ENCODE measurements around the gene PDE7B.

DNA sequence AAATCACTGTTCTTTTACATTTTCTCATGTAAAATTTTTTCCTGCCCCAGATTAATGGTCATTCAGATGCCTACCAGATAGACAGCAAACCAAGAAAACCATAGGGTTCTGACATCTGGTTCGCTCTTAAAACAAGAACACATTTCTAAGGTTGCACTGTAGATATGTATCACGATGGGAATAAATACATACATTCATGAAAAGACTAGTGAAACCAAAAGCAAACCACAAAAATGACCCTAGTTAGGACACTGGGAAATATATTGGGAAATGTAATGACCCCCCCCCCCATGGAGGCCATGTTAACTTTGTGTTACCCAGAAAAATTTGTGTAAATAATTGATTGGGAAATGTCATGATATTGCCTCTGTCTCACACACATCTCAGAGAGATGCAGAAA, 361.1 kb downstream of the PDE7B start:
- TF ChIP-seq, protein P1, sequence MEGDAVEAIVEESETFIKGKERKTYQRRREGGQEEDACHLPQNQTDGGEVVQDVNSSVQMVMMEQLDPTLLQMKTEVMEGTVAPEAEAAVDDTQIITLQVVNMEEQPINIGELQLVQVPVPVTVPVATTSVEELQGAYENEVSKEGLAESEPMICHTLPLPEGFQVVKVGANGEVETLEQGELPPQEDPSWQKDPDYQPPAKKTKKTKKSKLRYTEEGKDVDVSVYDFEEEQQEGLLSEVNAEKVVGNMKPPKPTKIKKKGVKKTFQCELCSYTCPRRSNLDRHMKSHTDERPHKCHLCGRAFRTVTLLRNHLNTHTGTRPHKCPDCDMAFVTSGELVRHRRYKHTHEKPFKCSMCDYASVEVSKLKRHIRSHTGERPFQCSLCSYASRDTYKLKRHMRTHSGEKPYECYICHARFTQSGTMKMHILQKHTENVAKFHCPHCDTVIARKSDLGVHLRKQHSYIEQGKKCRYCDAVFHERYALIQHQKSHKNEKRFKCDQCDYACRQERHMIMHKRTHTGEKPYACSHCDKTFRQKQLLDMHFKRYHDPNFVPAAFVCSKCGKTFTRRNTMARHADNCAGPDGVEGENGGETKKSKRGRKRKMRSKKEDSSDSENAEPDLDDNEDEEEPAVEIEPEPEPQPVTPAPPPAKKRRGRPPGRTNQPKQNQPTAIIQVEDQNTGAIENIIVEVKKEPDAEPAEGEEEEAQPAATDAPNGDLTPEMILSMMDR (conservative IDR thresholded peaks at IDR 0.05; ENCODE audit: low read length): no peak
- TF ChIP-seq EZH2phosphoT487 (IDR thresholded peaks at IDR 0.05; ENCODE audit: borderline replicate concordance): no peak
